ENCODE results near the gene DENND2A. TPM values are rescaled to one million over a fixed set of nuclear protein-coding genes. Genes with fewer than 3 reads are reported as not detected.

Gene DENND2A
- total RNA-seq, 1 donor from 2014 or later, result 0.58 TPM

GRCh38 chr7:140475747-140476333, 164.8 kb downstream of the DENND2A start:
- DNase-seq (ENCODE audit: extremely low read depth, low read depth, low spot score), result peak; percentile 20

Other genes starting within 250 kb of the DENND2A start
- 37.2 and 43.6 TPM in 2 replicates for gene SLC37A3, start 242.3 kb downstream of the DENND2A start, total RNA-seq
- not detected in 2 replicates for gene RAB19, start 236.8 kb downstream of the DENND2A start, total RNA-seq
- 31.8 and 39.3 TPM in 2 replicates for gene MKRN1, start 161.3 kb downstream of the DENND2A start, total RNA-seq
- 22.5 and 22.8 TPM in 2 replicates for gene ADCK2, start 32.1 kb upstream of the DENND2A start, total RNA-seq
- 372 and 446 TPM in 2 replicates for gene NDUFB2, start 55.9 kb upstream of the DENND2A start, total RNA-seq